H9 (cell line): ENCODE results near the gene TOP3B. TPM values are rescaled to one million over a fixed set of nuclear protein-coding genes. Genes with fewer than 3 reads are reported as not detected.
A peak's percentile ranks its signal among the peaks of the same experiment; 100 is the strongest.

Experiments
- DNase-seq: peaks from one replicate; pipeline ENCODE4 v3.0.0-alpha.2; 2017
- H2AFZ ChIP-seq: one replicate; pipeline ENCODE4 v1.6.1; 2013; ENCODE audit warnings: mild to moderate bottlenecking, low read length, control low read depth, moderate library complexity
- H2AK5ac ChIP-seq: 2 replicates; pipeline ENCODE4 v1.6.1; 2013; ENCODE audit warnings: low read length, control low read depth, mixed read lengths; ENCODE audit not compliant: insufficient read length
- H2BK120ac ChIP-seq: one replicate; pipeline ENCODE4 v1.6.1; 2013; ENCODE audit warnings: low read depth, mild to moderate bottlenecking, low read length, control low read depth, inconsistent platforms; ENCODE audit not compliant: poor library complexity, severe bottlenecking
- H2BK12ac ChIP-seq: 2 replicates; pipeline ENCODE4 v1.6.1; 2013; ENCODE audit warnings: low read length, control low read depth, mixed read lengths, low read depth; ENCODE audit not compliant: insufficient read length
- H2BK15ac ChIP-seq: 2 replicates; pipeline ENCODE4 v1.6.1; 2013; ENCODE audit warnings: low read depth, low read length, control low read depth
- H2BK20ac ChIP-seq: one replicate; pipeline ENCODE4 v1.6.1; 2013; ENCODE audit warnings: low read depth, mild to moderate bottlenecking, low read length, control low read depth, inconsistent platforms; ENCODE audit not compliant: poor library complexity, severe bottlenecking
- H2BK5ac ChIP-seq: 2 replicates; pipeline ENCODE4 v1.6.1; 2013; ENCODE audit warnings: low read length, control low read depth, mixed read lengths; ENCODE audit not compliant: insufficient read length
- H3K14ac ChIP-seq: 2 replicates; pipeline ENCODE4 v1.6.1; 2013; ENCODE audit warnings: low read length, control low read depth; ENCODE audit not compliant: insufficient read depth
- H3K18ac ChIP-seq: 2 replicates; pipeline ENCODE4 v1.6.1; 2013; ENCODE audit warnings: low read depth, mild to moderate bottlenecking, mixed read lengths, low read length, control low read depth; ENCODE audit not compliant: insufficient read length
- H3K23ac ChIP-seq: 2 replicates; pipeline ENCODE4 v1.6.1; 2013; ENCODE audit warnings: low read length, control low read depth, mixed read lengths, low read depth; ENCODE audit not compliant: insufficient read length
- H3K23me2 ChIP-seq: 2 replicates; pipeline ENCODE4 v1.6.1; 2013; ENCODE audit warnings: low read depth, mild to moderate bottlenecking, mixed read lengths, low read length, control low read depth; ENCODE audit not compliant: insufficient read length, poor library complexity, severe bottlenecking
- H3K27ac ChIP-seq: 2 replicates; pipeline ENCODE4 v1.5.1; 2013; ENCODE audit warnings: low read length, control low read depth, mixed read lengths, low read depth; ENCODE audit not compliant: insufficient read length
- H3K27me3 ChIP-seq: 2 replicates; pipeline ENCODE4 v1.6.1; 2013; ENCODE audit warnings: low read length, control low read depth, inconsistent platforms; ENCODE audit not compliant: insufficient read depth
- H3K4ac ChIP-seq: 2 replicates; pipeline ENCODE4 v1.6.1; 2013; ENCODE audit warnings: low read depth, mild to moderate bottlenecking, control low read depth, inconsistent platforms, low read length, moderate library complexity
- H3K4me1 ChIP-seq: 2 replicates; pipeline ENCODE4 v1.6.1; 2013; ENCODE audit warnings: low read length, control low read depth, inconsistent platforms; ENCODE audit not compliant: insufficient read depth
- H3K4me2 ChIP-seq: 2 replicates; pipeline ENCODE4 v1.6.1; 2013; ENCODE audit warnings: low read length, control low read depth, mixed read lengths; ENCODE audit not compliant: insufficient read length, insufficient read depth
- H3K56ac ChIP-seq: 2 replicates; pipeline ENCODE4 v1.6.1; 2013; ENCODE audit warnings: low read depth, mild to moderate bottlenecking, mixed read lengths, low read length, control low read depth; ENCODE audit not compliant: insufficient read length
- H3K79me1 ChIP-seq: 2 replicates; pipeline ENCODE4 v1.6.1; 2013; ENCODE audit warnings: low read depth, mild to moderate bottlenecking, moderate library complexity, low read length, control low read depth, inconsistent platforms; ENCODE audit not compliant: insufficient read depth, poor library complexity, severe bottlenecking
- H3K79me2 ChIP-seq: 2 replicates; pipeline ENCODE4 v1.6.1; 2013; ENCODE audit warnings: low read length, control low read depth, inconsistent platforms; ENCODE audit not compliant: insufficient read depth
- H3K9ac ChIP-seq: 2 replicates; pipeline ENCODE4 v1.6.1; 2013; ENCODE audit warnings: low read length, control low read depth, mixed read lengths; ENCODE audit not compliant: insufficient read length; ENCODE audit errors: extremely low read depth
- H3K9me3 ChIP-seq: one replicate; pipeline ENCODE4 v1.6.1; 2013; ENCODE audit warnings: low read depth, low read length, inconsistent platforms; ENCODE audit not compliant: control insufficient read depth
- H3T11ph ChIP-seq: one replicate; pipeline ENCODE4 v1.6.1; 2013; ENCODE audit warnings: mild to moderate bottlenecking, low read length, control low read depth, inconsistent platforms
- H4K20me1 ChIP-seq: one replicate; pipeline ENCODE4 v1.6.1; 2013; ENCODE audit not compliant: control insufficient read depth, insufficient read length, insufficient read depth
- H4K5ac ChIP-seq: 2 replicates; pipeline ENCODE4 v1.6.1; 2013; ENCODE audit warnings: low read depth, mild to moderate bottlenecking, mixed read lengths, low read length, control low read depth; ENCODE audit not compliant: insufficient read length
- H4K8ac ChIP-seq: replicated peaks from 2 replicates; pipeline ENCODE4 v1.6.1; 2013; ENCODE audit warnings: low read length, control low read depth, mixed read lengths, low read depth; ENCODE audit not compliant: insufficient read length
- H4K91ac ChIP-seq: 2 replicates; pipeline ENCODE4 v1.6.1; 2013; ENCODE audit warnings: low read depth, mild to moderate bottlenecking, moderate library complexity, mixed read lengths, low read length, control low read depth; ENCODE audit not compliant: insufficient read length
- H3K27ac Mint-ChIP-seq, 3 experiments: 2 replicates in 2 of 3; 3 replicates in 1 of 3; pipeline ENCODE4 v1.8.0; 2020 to 2021; ENCODE audit warnings: mixed read lengths in 3 of 3, mild to moderate bottlenecking in 1 of 3, moderate library complexity in 1 of 3
- H3K27me3 Mint-ChIP-seq: 2 replicates; pipeline ENCODE4 v1.8.0; 2021; ENCODE audit warnings: low read depth, mild to moderate bottlenecking, moderate library complexity, mixed read lengths
- H3K36me3 Mint-ChIP-seq, 3 experiments: 2 replicates in 2 of 3; 3 replicates in 1 of 3; pipeline ENCODE4 v1.8.0; 2020 to 2021; ENCODE audit warnings: low read depth in 3 of 3, mixed read lengths in 3 of 3; ENCODE audit not compliant: insufficient read depth in 1 of 3
- H3K4me1 Mint-ChIP-seq, 2 experiments: 2 replicates each; pipeline ENCODE4 v1.8.0; 2020; ENCODE audit warnings: mixed read lengths in 2 of 2
- H3K4me3 Mint-ChIP-seq, 2 experiments: 2 replicates in 1 of 2; 3 replicates in 1 of 2; pipeline ENCODE4 v1.8.0; 2020 to 2021; ENCODE audit warnings: mild to moderate bottlenecking in 2 of 2, mixed read lengths in 2 of 2, moderate library complexity in 1 of 2
- H3K9me3 Mint-ChIP-seq, 2 experiments: 2 replicates in 1 of 2; 3 replicates in 1 of 2; pipeline ENCODE4 v1.8.0; 2020; ENCODE audit warnings: mild to moderate bottlenecking in 2 of 2, mixed read lengths in 2 of 2, moderate library complexity in 1 of 2
- CTCF ChIP-seq: fragments of 200-600 bp; sonication (generic); conservative IDR thresholded peaks from 3 replicates; pipeline ENCODE4 v1.8.0; 2021; ENCODE audit warnings: antibody characterized with exemption, mild to moderate bottlenecking
- WGBS: extraction: QIAGEN DNeasy Blood & Tissue Kit; methylation state at CpG from one replicate; pipeline ENCODE4 v1.1.7; 2013; ENCODE audit warnings: missing lambda C conversion rate, low lambda C conversion rate, mixed read lengths; ENCODE audit not compliant: insufficient read length; ENCODE audit errors: extremely low coverage; 5-methylcytosine and 5-hydroxymethylcytosine counted together
- total RNA-seq: library from RNA; stranded (reverse); gene quantifications from 2 replicates; pipeline ENCODE4 v1.2.1, GENCODE V29; 2021

The TOP3B gene
- total RNA-seq, 1 experiment from 2014 or later: 55.2 TPM

GRCh38 chr22:21946262-21946925, 36.2 kb downstream of the TOP3B start:
- no peak overlapping the region for H3K23ac ChIP-seq
- no peak overlapping the region for H3K9ac ChIP-seq
- no peaks in the 10 kb centered on the region for H4K20me1 ChIP-seq
- H3K18ac ChIP-seq: no peak overlapping the region
- no peaks in the 10 kb centered on the region for H3K9me3 ChIP-seq
- H3K27ac ChIP-seq: no peak overlapping the region
- no peak overlapping the region for H2BK5ac ChIP-seq
- H3K4me1 Mint-ChIP-seq: peaks cover 10 to 20% of the 10 kb centered on the region in 2 experiments
- H3K79me1 ChIP-seq: no peaks in the 10 kb centered on the region
- H3K4me3 Mint-ChIP-seq: no peak overlapping the region
- no peak overlapping the region for H2BK15ac ChIP-seq
- H2AK5ac ChIP-seq: no peak overlapping the region
- H2BK120ac ChIP-seq: no peak overlapping the region
- no peak overlapping the region for H4K91ac ChIP-seq
- H3K23me2 ChIP-seq: no peaks in the 10 kb centered on the region
- H3T11ph ChIP-seq: no peak overlapping the region
- WGBS: no CpG with 5 or more reads among the region's 12 CpGs
- no peak overlapping the region for H3K56ac ChIP-seq
- no peaks in the 10 kb centered on the region for H3K9me3 Mint-ChIP-seq
- H3K4ac ChIP-seq: no peak overlapping the region
- DNase-seq: no peak
- H3K14ac ChIP-seq: no peak overlapping the region
- peaks cover 9% of the 10 kb centered on the region for H3K27me3 Mint-ChIP-seq
- peaks cover 6 to 17% (median 12%) of the 10 kb centered on the region in 3 experiments for H3K36me3 Mint-ChIP-seq
- no peak overlapping the region for H2AFZ ChIP-seq
- peaks cover 2% of the 10 kb centered on the region; the same call in 1 of the 2 replicates for H3K4me1 ChIP-seq
- H4K8ac ChIP-seq: no peak overlapping the region
- no peak overlapping the region for H2BK12ac ChIP-seq
- H3K79me2 ChIP-seq: no peaks in the 10 kb centered on the region
- no peak overlapping the region for H4K5ac ChIP-seq
- no peaks in the 10 kb centered on the region; the same call in 1 of the 2 replicates for H3K27me3 ChIP-seq
- TF ChIP-seq CTCF: no peak
- H3K27ac Mint-ChIP-seq: peak overlapping the region in 1 of 3 experiments; percentile 34; a peak in 2 of 7 replicates
- H2BK20ac ChIP-seq: no peak overlapping the region
- no peak overlapping the region for H3K4me2 ChIP-seq
